ENCODE measurements around the gene ALDH8A1. TPM values are rescaled to one million over a fixed set of nuclear protein-coding genes. Genes with fewer than 3 reads are reported as not detected.

The ALDH8A1 gene
- total RNA-seq, 1 experiment from 2014 or later = not detected

GRCh38 chr6:134891633-134892032, 58.3 kb downstream of the ALDH8A1 start:
- no peak overlapping the region for H4K91ac ChIP-seq (ENCODE audit: insufficient read length, low read depth, low read length)
- Mint-ChIP-seq H3K4me1 (no peaks in the 10 kb centered on the region), H3K4me3 (no peak overlapping the region), H3K9me3 (peaks cover 2 to 5% of the 10 kb centered on the region in 2 experiments; a peak in 3 of 5 replicates), H3K36me3 (ENCODE audit: insufficient read depth in 1 of 3, low read depth in 3 of 3) (peaks cover 0 to 4% (median 1%) of the 10 kb centered on the region in 3 experiments; a peak in 1 of 7 replicates), H3K27me3 (ENCODE audit: low read depth) (no peaks in the 10 kb centered on the region; the same call in 1 of the 2 replicates), H3K27ac (peak overlapping the region in 1 of 3 experiments; percentile 33; a peak in 1 of 7 replicates)
- H2AFZ ChIP-seq (ENCODE audit: low read length) = no peak overlapping the region
- no peak overlapping the region for H3K23ac ChIP-seq (ENCODE audit: insufficient read length, low read depth, low read length)
- H2BK5ac ChIP-seq (ENCODE audit: insufficient read length, low read length) = no peak overlapping the region
- no peak for TF ChIP-seq CTCF (conservative IDR thresholded peaks at IDR 0.05)
- H4K20me1 ChIP-seq (ENCODE audit: control insufficient read depth, insufficient read depth, insufficient read length) = no peaks in the 10 kb centered on the region
- no peak overlapping the region for H4K8ac ChIP-seq (replicated peaks; ENCODE audit: insufficient read length, low read depth, low read length)
- no peak overlapping the region for H3K56ac ChIP-seq (ENCODE audit: insufficient read length, low read depth, low read length)
- no peak overlapping the region for H3K4ac ChIP-seq (ENCODE audit: low read depth, low read length)
- no peaks in the 10 kb centered on the region for H3K79me1 ChIP-seq (ENCODE audit: insufficient read depth, low read depth, low read length, poor library complexity, severe bottlenecking)
- H3K18ac ChIP-seq (ENCODE audit: insufficient read length, low read depth, low read length) = no peak overlapping the region
- no peak overlapping the region for H3K14ac ChIP-seq (ENCODE audit: insufficient read depth, low read length)
- no peaks in the 10 kb centered on the region for H3K9me3 ChIP-seq (ENCODE audit: control insufficient read depth, low read depth, low read length)
- no peaks in the 10 kb centered on the region for H3K23me2 ChIP-seq (ENCODE audit: insufficient read length, low read depth, low read length, poor library complexity, severe bottlenecking)
- H2AK5ac ChIP-seq (ENCODE audit: insufficient read length, low read length) = no peak overlapping the region
- H3K27me3 ChIP-seq (ENCODE audit: insufficient read depth, low read length) = no peaks in the 10 kb centered on the region
- no peak for DNase-seq
- H2BK12ac ChIP-seq (ENCODE audit: insufficient read length, low read depth, low read length) = no peak overlapping the region
- H3K79me2 ChIP-seq (ENCODE audit: insufficient read depth, low read length) = no peaks in the 10 kb centered on the region
- no peak overlapping the region for H2BK120ac ChIP-seq (ENCODE audit: low read depth, low read length, poor library complexity, severe bottlenecking)
- no peak overlapping the region for H3K27ac ChIP-seq (ENCODE audit: insufficient read length, low read depth, low read length)
- H4K5ac ChIP-seq (ENCODE audit: insufficient read length, low read depth, low read length) = no peak overlapping the region
- H2BK15ac ChIP-seq (ENCODE audit: low read depth, low read length) = no peak overlapping the region
- no peak overlapping the region for H3K9ac ChIP-seq (ENCODE audit: extremely low read depth, insufficient read length, low read length)
- H2BK20ac ChIP-seq (ENCODE audit: low read depth, low read length, poor library complexity, severe bottlenecking) = no peak overlapping the region
- no peak overlapping the region for H3K4me2 ChIP-seq (ENCODE audit: insufficient read depth, insufficient read length, low read length)
- H3K4me1 ChIP-seq (ENCODE audit: insufficient read depth, low read length) = no peaks in the 10 kb centered on the region
- no peak overlapping the region for H3T11ph ChIP-seq (ENCODE audit: low read length)
